GM12874 (cell line): ENCODE results near the gene TNXB.
"Not testable (repeated sequence)": the region's sequence is repeated elsewhere in the genome, so short reads cannot be mapped to it uniquely, and the experiment has no call there.

Experiments
- CTCF ChIP-seq: IDR thresholded peaks from 2 replicates; pipeline ENCODE4 v1.5.1; 2011; ENCODE audit warnings: low read depth, mild to moderate bottlenecking, control low read depth, low read length, moderate library complexity; ENCODE audit not compliant: insufficient read depth

Gene TNXB

GRCh38 chr6:32047855-32048766 is 61.0 kb downstream of the TNXB start:
- peak; percentile 95 for TF ChIP-seq CTCF

- TF ChIP-seq CTCF = no peak
Measured at GRCh38 chr6:32047539-32047854, 61.6 kb downstream of the TNXB start.

- TF ChIP-seq CTCF = no peak
Measured at GRCh38 chr6:32047084-32047478, 62.1 kb downstream of the TNXB start.

- TF ChIP-seq CTCF = no peak
Measured at GRCh38 chr6:32046450-32047083, 62.6 kb downstream of the TNXB start.

GRCh38 chr6:32045811-32046449 is 63.2 kb downstream of the TNXB start:
- no peak for TF ChIP-seq CTCF

- not testable (repeated sequence) for TF ChIP-seq CTCF
Measured at GRCh38 chr6:32037598-32038524, 71.3 kb downstream of the TNXB start, which contains the start of gene CYP21A2. Gene CYP21A2 (plus strand): TSS chr6:32038415. CDS start chr6:32038423, 8 bp downstream.

GRCh38 chr6:32014547-32014946 is 94.6 kb downstream of the TNXB start, which contains the start of gene C4B:
Gene C4B (plus strand): TSS chr6:32014795. CDS start chr6:32014846, 51 bp downstream.
- not testable (repeated sequence) for TF ChIP-seq CTCF
